Smooth muscle cell (in vitro differentiated cells): ENCODE data around the gene WDR64. TPM values are rescaled to one million over a fixed set of nuclear protein-coding genes. Genes with fewer than 3 reads are reported as not detected.

ENCODE experiments used
- DNase-seq: peaks from one replicate; lab custom pipeline; 2025; ENCODE audit not compliant: unreplicated experiment; lab: John Stamatoyannopoulos, UW
- H2AFZ ChIP-seq: fragments of 200-600 bp; sonication (generic); 2 replicates; pipeline ENCODE4 v1.6.0; 2016; ENCODE audit warnings: antibody characterized with exemption, low read depth, mild to moderate bottlenecking
- H3F3A ChIP-seq: fragments of 200-600 bp; sonication (generic); 2 replicates; pipeline ENCODE4 v1.6.0; 2017; ENCODE audit warnings: antibody characterized with exemption, low read depth
- H3K27ac ChIP-seq: fragments of 200-600 bp; sonication (generic); 2 replicates; pipeline ENCODE4 v1.5.1; 2016; ENCODE audit warnings: low read depth, mild to moderate bottlenecking
- H3K27me3 ChIP-seq: fragments of 200-600 bp; sonication (generic); 2 replicates; pipeline ENCODE4 v1.6.1; 2016; ENCODE audit warnings: low read depth, mild to moderate bottlenecking
- H3K36me3 ChIP-seq: fragments of 200-600 bp; sonication (generic); 2 replicates; pipeline ENCODE4 v1.5.1; 2016; ENCODE audit warnings: low read depth
- H3K4me1 ChIP-seq: fragments of 200-600 bp; sonication (generic); 2 replicates; pipeline ENCODE4 v1.5.1; 2016; ENCODE audit warnings: low read depth
- H3K4me2 ChIP-seq: fragments of 200-600 bp; sonication (generic); 2 replicates; pipeline ENCODE4 v1.6.0; 2016; ENCODE audit warnings: mild to moderate bottlenecking
- H3K4me3 ChIP-seq: fragments of 200-600 bp; sonication (generic); 2 replicates; pipeline ENCODE4 v1.5.1; 2016; ENCODE audit warnings: mild to moderate bottlenecking
- H3K79me2 ChIP-seq: fragments of 200-600 bp; sonication (generic); 2 replicates; pipeline ENCODE4 v1.6.0; 2016; ENCODE audit warnings: low read depth, mild to moderate bottlenecking
- H3K9ac ChIP-seq: fragments of 200-600 bp; sonication (generic); 2 replicates; pipeline ENCODE4 v1.6.0; 2016; ENCODE audit warnings: low read depth
- H3K9me3 ChIP-seq: fragments of 200-600 bp; sonication (generic); replicated peaks from 2 replicates; pipeline ENCODE4 v1.5.1; 2016; ENCODE audit warnings: low read depth
- H4K20me1 ChIP-seq: fragments of 200-600 bp; sonication (generic); 2 replicates; pipeline ENCODE4 v1.6.0; 2016; ENCODE audit warnings: low read depth
- CTCF ChIP-seq: fragments of 200-600 bp; sonication (generic); IDR thresholded peaks from 2 replicates; pipeline ENCODE4 v1.5.1; 2017; ENCODE audit warnings: borderline replicate concordance, mild to moderate bottlenecking, antibody characterized with exemption; ENCODE audit not compliant: insufficient read depth, poor library complexity, severe bottlenecking
- WGBS: methylation state at CpG from one replicate; pipeline ENCODE4 v1.1.7; 2016; ENCODE audit warnings: low lambda C conversion rate; 5-methylcytosine and 5-hydroxymethylcytosine counted together
- polyA plus RNA-seq: library from polyadenylated mRNA; unstranded; fragments of >200 nt; fragmentation: Nextera tagmentation; extraction: Ambion mirVana; gene quantifications from 2 replicates; pipeline ENCODE4 v1.2.1, GENCODE V29; 2016
- total RNA-seq: library from RNA; depleted of rRNA; stranded (reverse); fragments of >200 nt; gene quantifications from 2 replicates; pipeline ENCODE4 v1.2.3, GENCODE V29; 2014

The WDR64 gene
- total and polyA plus RNA-seq, 2 experiments from 2014 or later = not detected

- DNase-seq = no peak
- no peaks in the 10 kb centered on the region for H4K20me1 ChIP-seq
- H3K36me3 ChIP-seq = no peaks in the 10 kb centered on the region
- TF ChIP-seq CTCF = no peak
- no peaks in the 10 kb centered on the region for H3F3A ChIP-seq
- no peaks in the 10 kb centered on the region for H3K27me3 ChIP-seq
- H3K27ac ChIP-seq = no peak overlapping the region
- no peaks in the 10 kb centered on the region for H3K79me2 ChIP-seq
- no peak overlapping the region for H3K4me3 ChIP-seq
- H3K9me3 ChIP-seq = no peaks in the 10 kb centered on the region
- H3K4me1 ChIP-seq = no peaks in the 10 kb centered on the region
- 84% methylated on average over 8 of the region's 8 CpGs for WGBS
- no peak overlapping the region for H2AFZ ChIP-seq
- H3K4me2 ChIP-seq = no peak overlapping the region
- H3K9ac ChIP-seq = no peak overlapping the region
Measured at GRCh38 chr1:241738284-241739078, 86.4 kb downstream of the WDR64 start.

GRCh38 chr1:241742084-241742483 is 90.0 kb downstream of the WDR64 start:
- Histone ChIP-seq H3K79me2 (no peaks in the 10 kb centered on the region), H3K27ac (no peak overlapping the region), H3K4me3 (no peak overlapping the region), H3K9ac (no peak overlapping the region), H3K4me2 (no peak overlapping the region), H3K4me1 (no peaks in the 10 kb centered on the region), H2AFZ (no peak overlapping the region), H3K36me3 (no peaks in the 10 kb centered on the region), H3K9me3 (no peaks in the 10 kb centered on the region), H3F3A (no peaks in the 10 kb centered on the region), H4K20me1 (no peaks in the 10 kb centered on the region), H3K27me3 (no peaks in the 10 kb centered on the region)
- TF ChIP-seq CTCF = no peak
- WGBS = 71% methylated on average over 4 of the region's 4 CpGs
- DNase-seq = no peak

DNA sequence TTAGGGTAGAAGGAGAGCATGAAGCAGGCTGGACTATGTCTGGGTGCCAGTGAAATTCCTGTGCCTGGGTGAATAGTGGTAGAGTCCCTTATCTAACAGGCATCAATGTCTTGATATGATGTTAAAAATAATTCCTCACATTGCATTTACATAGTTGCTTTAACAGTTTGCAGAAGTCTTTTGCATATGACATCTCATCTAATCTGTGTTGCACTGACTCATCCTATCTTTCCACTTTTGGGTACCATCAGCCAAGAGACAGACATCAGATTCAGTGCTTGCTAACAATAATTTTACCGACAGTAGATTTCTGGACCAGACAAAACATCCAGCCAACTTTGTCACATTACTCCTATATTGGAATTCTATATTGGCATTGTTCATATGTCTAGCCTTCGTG is 92.5 kb downstream of the WDR64 start:
- H3K27ac ChIP-seq = no peak overlapping the region
- no peaks in the 10 kb centered on the region for H3F3A ChIP-seq
- H3K9me3 ChIP-seq = no peaks in the 10 kb centered on the region
- H3K9ac ChIP-seq = no peak overlapping the region
- H2AFZ ChIP-seq = no peak overlapping the region
- no peaks in the 10 kb centered on the region for H3K27me3 ChIP-seq
- no peak overlapping the region for H3K4me2 ChIP-seq
- H3K4me1 ChIP-seq = no peaks in the 10 kb centered on the region
- no peak for TF ChIP-seq CTCF
- no peaks in the 10 kb centered on the region for H3K36me3 ChIP-seq
- H3K79me2 ChIP-seq = no peaks in the 10 kb centered on the region
- no peak overlapping the region for H3K4me3 ChIP-seq
- 86% methylated on average over 2 of the region's 2 CpGs for WGBS
- no peak for DNase-seq
- H4K20me1 ChIP-seq = no peaks in the 10 kb centered on the region

DNA sequence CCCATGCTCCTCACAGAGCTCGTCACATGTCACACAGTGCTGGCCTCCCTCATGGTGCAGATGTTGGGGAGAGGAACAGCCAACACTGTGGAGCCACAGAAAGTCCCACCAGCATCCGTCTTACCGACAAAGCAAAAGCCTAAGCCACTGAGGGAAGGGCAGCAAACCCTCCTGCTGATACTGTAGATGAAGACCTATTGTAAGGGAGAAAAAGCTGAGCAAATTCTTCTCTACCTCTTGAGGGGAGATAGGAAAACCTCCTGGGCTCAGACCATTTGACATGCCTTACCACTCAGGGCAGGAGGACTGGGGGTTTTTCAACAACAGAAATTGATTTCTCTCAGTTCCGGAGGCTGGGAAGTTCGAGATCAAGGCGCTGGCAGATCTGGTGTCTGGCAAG is 95.9 kb downstream of the WDR64 start:
- DNase-seq = no peak
- no peaks in the 10 kb centered on the region for H3K36me3 ChIP-seq
- WGBS = 83% methylated on average over 6 of the region's 6 CpGs
- no peaks in the 10 kb centered on the region for H3K27me3 ChIP-seq
- H3K4me1 ChIP-seq = no peaks in the 10 kb centered on the region
- H3K9me3 ChIP-seq = no peaks in the 10 kb centered on the region
- no peaks in the 10 kb centered on the region for H3K79me2 ChIP-seq
- H3K27ac ChIP-seq = no peak overlapping the region
- no peaks in the 10 kb centered on the region for H4K20me1 ChIP-seq
- no peak overlapping the region for H3K9ac ChIP-seq
- H3F3A ChIP-seq = no peaks in the 10 kb centered on the region
- H3K4me3 ChIP-seq = no peak overlapping the region
- no peak for TF ChIP-seq CTCF
- no peak overlapping the region for H3K4me2 ChIP-seq
- H2AFZ ChIP-seq = no peak overlapping the region
